GM18505 (cell line): ENCODE results near the gene FAM43A.

ENCODE experiments used
- ATAC-seq: cut with Tn5 transposase; IDR thresholded peaks from one replicate; pipeline ENCODE4 v1.9.1; 2021; ENCODE audit not compliant: unreplicated experiment
- POLR2A ChIP-seq: IDR thresholded peaks from 4 replicates; pipeline ENCODE4 v1.6.1; 2011; ENCODE audit warnings: borderline replicate concordance; ENCODE audit not compliant: insufficient read depth, insufficient read length; ENCODE audit errors: extremely low read depth

FAM43A gene

GRCh38 chr3:194661946-194662345 lies 23.7 kb upstream of the FAM43A start:
- TF ChIP-seq POLR2A, result no peak
- ATAC-seq, result no peak

DNA sequence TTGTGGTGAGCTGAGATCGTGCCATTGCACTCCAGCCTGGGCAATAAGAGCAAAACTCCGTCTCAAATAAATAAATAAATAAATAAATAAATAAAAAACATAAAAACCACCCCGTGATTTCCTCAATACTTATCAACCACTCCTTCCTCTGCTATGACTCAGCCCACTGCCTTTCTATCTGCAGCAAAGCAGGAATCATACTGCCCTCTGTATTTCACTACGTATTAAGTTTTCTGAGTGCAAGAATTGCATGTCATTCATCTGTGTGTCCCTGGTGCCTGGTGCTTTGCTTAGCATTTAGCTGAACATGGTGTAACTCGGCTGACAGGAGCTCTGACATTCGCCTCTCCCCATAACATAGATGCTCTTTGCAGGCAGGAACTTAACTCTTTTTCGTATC lies 20.8 kb upstream of the FAM43A start:
- no peak for TF ChIP-seq POLR2A

DNA sequence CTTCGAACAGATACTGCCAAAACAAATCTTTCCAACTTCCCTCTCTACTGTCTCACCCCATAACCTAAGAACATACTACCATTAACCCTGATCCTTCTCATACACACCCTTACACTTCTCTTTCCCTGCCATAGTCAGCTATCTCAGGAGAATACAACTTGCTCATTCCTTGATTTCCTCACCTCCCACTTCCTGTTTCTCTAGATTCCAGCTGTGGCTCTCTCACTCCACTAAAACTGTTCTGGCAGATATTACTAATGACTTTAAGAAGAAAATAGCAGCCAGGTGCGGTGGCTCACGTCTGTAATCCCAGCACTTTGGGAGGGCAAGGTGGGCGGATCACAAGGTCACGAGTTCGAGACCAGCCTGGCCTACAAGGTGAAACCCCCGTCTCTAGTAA lies 18.3 kb upstream of the FAM43A start:
- no peak for TF ChIP-seq POLR2A
- no peak for ATAC-seq

More for the DNA sequence above, 20.8 kb upstream of the FAM43A start:
- ATAC-seq, result no peak

DNA sequence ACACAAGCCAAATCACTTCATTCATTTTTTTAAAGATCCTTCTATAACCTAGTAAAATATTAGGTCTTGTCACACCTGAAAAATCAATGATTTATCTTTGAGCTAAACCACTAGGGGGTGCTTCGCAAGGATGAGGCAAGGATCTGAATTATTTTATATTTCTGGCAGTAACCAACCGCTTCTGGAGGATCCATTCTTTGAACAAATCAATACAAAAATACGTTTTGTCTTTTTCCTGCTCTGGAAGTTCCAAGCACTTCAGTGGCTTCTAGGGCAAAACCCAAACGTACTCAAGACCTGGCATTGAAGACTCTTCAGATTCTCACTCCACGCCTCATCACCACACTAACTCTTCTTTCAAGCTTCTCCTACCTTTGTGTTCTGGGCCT lies 14.2 kb upstream of the FAM43A start:
- no peak for ATAC-seq
- TF ChIP-seq POLR2A, result no peak

- peak; percentile 92 for ATAC-seq
- peak; percentile 76 for TF ChIP-seq POLR2A
Observed at GRCh38 chr3:194671900-194672808, 13.5 kb upstream of the FAM43A start, which contains the start of gene LSG1. Gene LSG1, minus strand, starts transcription at chr3:194672191. Its CDS starts 29 bp downstream, at chr3:194672162.

- no peak for ATAC-seq
Observed at GRCh38 chr3:194672876-194673275, 12.8 kb upstream of the FAM43A start.

GRCh38 chr3:194673761-194674160 lies 11.9 kb upstream of the FAM43A start:
- no peak for ATAC-seq
- no peak for TF ChIP-seq POLR2A

More at GRCh38 chr3:194672876-194673275, 12.8 kb upstream of the FAM43A start:
- TF ChIP-seq POLR2A, result no peak

GRCh38 chr3:194675081-194675640 lies 10.5 kb upstream of the FAM43A start:
- no peak for ATAC-seq
- TF ChIP-seq POLR2A, result no peak

DNA sequence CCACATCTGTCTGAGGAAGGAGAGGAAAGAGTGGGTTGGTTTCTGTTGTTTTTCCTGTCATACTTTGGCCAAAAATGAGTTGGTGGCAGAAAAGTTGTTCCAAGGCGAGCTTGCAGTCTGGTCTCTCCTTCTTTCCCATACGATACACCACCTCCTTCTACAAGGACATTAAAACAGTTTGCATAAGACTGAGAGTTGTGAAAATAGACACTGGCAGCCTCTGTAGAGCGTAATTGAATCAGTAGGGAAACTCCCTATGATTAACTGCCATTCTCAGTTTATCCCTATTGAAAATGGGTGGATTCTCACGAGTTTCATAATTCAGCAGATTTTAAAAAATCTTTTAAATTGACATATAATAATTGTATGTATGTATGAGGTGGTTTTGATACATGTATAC lies 10.0 kb upstream of the FAM43A start:
- ATAC-seq, result no peak
- no peak for TF ChIP-seq POLR2A

GRCh38 chr3:194676471-194676870 lies 9.2 kb upstream of the FAM43A start:
- no peak for ATAC-seq
- no peak for TF ChIP-seq POLR2A

- no peak for TF ChIP-seq POLR2A
- ATAC-seq, result no peak
Observed at GRCh38 chr3:194680888-194681615, 4.6 kb upstream of the FAM43A start.

GRCh38 chr3:194682189-194682693 lies 3.4 kb upstream of the FAM43A start:
- no peak for TF ChIP-seq POLR2A
- no peak for ATAC-seq

DNA sequence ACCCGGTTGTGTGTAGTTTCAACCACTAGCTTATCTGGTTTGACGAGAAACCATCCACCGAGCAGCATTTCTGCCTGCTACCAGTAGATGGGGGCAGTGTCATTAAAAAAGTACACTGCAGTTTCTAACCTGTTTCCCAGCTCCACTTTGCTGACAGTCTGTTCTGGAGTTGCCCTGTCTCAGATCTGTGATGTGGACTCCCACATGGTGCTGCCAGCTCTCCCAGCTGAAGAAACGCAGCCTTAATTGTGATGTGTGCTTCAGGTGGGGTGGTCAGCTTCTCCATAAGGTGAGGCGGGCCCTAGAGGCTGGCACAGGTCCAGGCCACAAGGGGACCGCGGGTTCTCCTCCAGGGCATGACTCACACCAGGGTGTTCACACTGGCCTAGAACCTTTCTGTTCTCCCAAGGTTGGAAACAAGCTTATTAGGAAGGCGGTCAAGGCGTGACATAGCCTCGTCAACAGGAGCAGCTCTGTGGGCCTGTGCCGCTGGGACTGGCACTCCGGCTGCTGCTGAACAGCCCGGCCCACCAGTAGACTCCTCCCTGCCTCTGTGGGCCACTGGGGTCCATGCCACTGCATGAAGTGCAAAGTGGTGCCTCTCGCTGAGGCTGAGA lies 2.9 kb upstream of the FAM43A start:
- no peak for ATAC-seq
- TF ChIP-seq POLR2A, result no peak
